Dermis microvascular lymphatic vessel endothelial cell (primary cell): Measurements from ENCODE around the gene FNBP1. TPM values are rescaled to one million over a fixed set of nuclear protein-coding genes. Genes with fewer than 3 reads are reported as not detected.

Experiments
- total RNA-seq: library from RNA; depleted of rRNA; stranded (reverse); fragments of >200 nt; gene quantifications from 2 replicates; pipeline ENCODE4 v1.2.1, GENCODE V29; 2014

Gene FNBP1
- total RNA-seq, 1 donor from 2014 or later: 35.0 TPM

Other genes starting within 250 kb of the FNBP1 start
- 17.5 and 25.8 TPM in 2 replicates for gene TOR1B, start 240.0 kb downstream of the FNBP1 start, total RNA-seq
- 22.9 and 27.4 TPM in 2 replicates for gene TOR1A, start 219.1 kb downstream of the FNBP1 start, total RNA-seq
- gene C9orf78, start 207.9 kb downstream of the FNBP1 start, total RNA-seq: 22.1 and 24.1 TPM in 2 replicates
- gene USP20, start 207.7 kb downstream of the FNBP1 start, total RNA-seq: 4.7 and 8.5 TPM in 2 replicates
- 19.8 and 29.3 TPM in 2 replicates for gene GPR107, start 10.7 kb upstream of the FNBP1 start, total RNA-seq
- gene NCS1, start 129.2 kb upstream of the FNBP1 start, total RNA-seq: 9.1 and 12.2 TPM in 2 replicates
- gene HMCN2, start 222.6 kb upstream of the FNBP1 start, total RNA-seq: under 0.01 TPM in 1 of 2 replicates, not detected in the other